B cell (primary cell): ENCODE results near the gene USP48. TPM values are rescaled to one million over a fixed set of nuclear protein-coding genes. Genes with fewer than 3 reads are reported as not detected.
A peak's percentile ranks its signal among the peaks of the same experiment; 100 is the strongest.

Source experiments
- ATAC-seq: fragments of 200-7000 bp; cut with Tn5 transposase; one replicate; pipeline ENCODE4 v1.10.0; 2021; ENCODE audit warnings: low read depth, mild to moderate bottlenecking, moderate number of reproducible peaks, moderate library complexity
- CTCF ChIA-PET: fragments of 350-600 bp; sonication (Branson Sonifier 250); formaldehyde crosslinking; loops from one replicate; lab custom pipeline; 2021; ENCODE audit warnings: antibody characterized with exemption, inconsistent platforms; lab: Charles Lee
- POLR2A ChIA-PET: fragments of 350-600 bp; sonication (Branson Sonifier 250); formaldehyde crosslinking; loops from one replicate; lab custom pipeline; 2021; ENCODE audit warnings: antibody characterized with exemption; lab: Charles Lee
- DNase-seq: peaks from one replicate; pipeline ENCODE4 v3.0.0; 2013
- H2AFZ ChIP-seq: 2 replicates; pipeline ENCODE4 v1.6.1; 2012; ENCODE audit warnings: mild to moderate bottlenecking, low read depth, low read length; ENCODE audit not compliant: insufficient read depth, poor library complexity, severe bottlenecking
- H3K27ac ChIP-seq, 2 donors: 1 replicate in 1 of 2; 2 replicates in 1 of 2; pipeline ENCODE4 v1.5.1; 2012 to 2013; ENCODE audit warnings: low read length in 2 of 2, mild to moderate bottlenecking in 2 of 2, moderate library complexity in 1 of 2
- H3K27me3 ChIP-seq, 4 experiments: fragments of 200-600 bp in 1 of 4; sonication (generic) in 1 of 4; replicated peaks in 1 of 4; 1 replicate in 2 of 4; 2 replicates in 2 of 4; pipeline versions ENCODE4 v1.6.1 to v1.7.0; 2013 to 2016; ENCODE audit warnings: low read length in 3 of 4, mild to moderate bottlenecking in 2 of 4, mixed read lengths in 1 of 4, moderate library complexity in 1 of 4; ENCODE audit not compliant: insufficient read depth in 4 of 4, control insufficient read depth in 3 of 4; ENCODE audit errors: control extremely low read depth in 1 of 4
- H3K36me3 ChIP-seq, 2 experiments: replicated peaks in 1 of 2; 1 replicate in 1 of 2; 2 replicates in 1 of 2; pipeline versions ENCODE4 v1.6.1 to v1.7.1; 2013; ENCODE audit warnings: low read length in 1 of 2; ENCODE audit not compliant: insufficient read depth in 2 of 2, control insufficient read depth in 1 of 2; ENCODE audit errors: control extremely low read depth in 1 of 2, extremely low read depth in 1 of 2
- H3K4me1 ChIP-seq, 2 donors: fragments of 200-600 bp in 1 of 2; sonication (generic) in 1 of 2; 1 replicate in 1 of 2; 2 replicates in 1 of 2; pipeline versions ENCODE4 v1.5.1 to v1.6.1; 2013 to 2017; ENCODE audit warnings: low read length in 2 of 2; ENCODE audit not compliant: control insufficient read depth in 2 of 2, insufficient read depth in 2 of 2
- H3K4me2 ChIP-seq: replicated peaks from 2 replicates; pipeline ENCODE3; 2012; ENCODE audit warnings: mild to moderate bottlenecking, low read depth, low read length; ENCODE audit not compliant: poor library complexity, severe bottlenecking
- H3K4me3 ChIP-seq, 5 experiments: fragments of 200-600 bp in 1 of 5; sonication (generic) in 1 of 5; 1 replicate in 3 of 5; 2 replicates in 2 of 5; pipeline versions ENCODE4 v1.5.1 to v1.7.0; 2011 to 2016; ENCODE audit warnings: low read length in 4 of 5, mild to moderate bottlenecking in 4 of 5, low read depth in 2 of 5, control low read depth in 1 of 5, moderate library complexity in 1 of 5; ENCODE audit not compliant: insufficient read depth in 1 of 5; ENCODE audit errors: control extremely low read depth in 1 of 5, extremely low read depth in 1 of 5
- H3K79me2 ChIP-seq: fragments of 200-600 bp; sonication (generic); one replicate; pipeline ENCODE4 v1.6.0; 2016; ENCODE audit warnings: low read length; ENCODE audit not compliant: control insufficient read depth, insufficient read depth
- H3K9ac ChIP-seq: fragments of 200-600 bp; sonication (generic); 2 replicates; pipeline ENCODE4 v1.6.1; 2017; ENCODE audit warnings: mild to moderate bottlenecking, low read length, moderate library complexity
- H3K9me3 ChIP-seq, 3 donors: one replicate each; pipeline versions ENCODE4 v1.6.1 to v1.7.1; 2013; ENCODE audit warnings: low read length in 2 of 3; ENCODE audit not compliant: control insufficient read depth in 2 of 3, insufficient read depth in 1 of 3; ENCODE audit errors: control extremely low read depth in 1 of 3
- H4K20me1 ChIP-seq: 2 replicates; pipeline ENCODE4 v1.6.0; 2012; ENCODE audit warnings: mild to moderate bottlenecking, low read length; ENCODE audit not compliant: insufficient read depth, control insufficient read depth, poor library complexity, severe bottlenecking
- H3K27ac Mint-ChIP-seq: one replicate; pipeline ENCODE4 v1.8.0; 2021; ENCODE audit warnings: mixed read lengths
- H3K27me3 Mint-ChIP-seq: one replicate; pipeline ENCODE4 v1.8.0; 2021; ENCODE audit warnings: mixed read lengths
- H3K4me1 Mint-ChIP-seq: one replicate; pipeline ENCODE4 v1.8.0; 2021; ENCODE audit warnings: mixed read lengths
- H3K4me3 Mint-ChIP-seq: one replicate; pipeline ENCODE4 v1.8.0; 2021; ENCODE audit warnings: mixed read lengths
- H3K9me3 Mint-ChIP-seq: one replicate; pipeline ENCODE4 v1.8.0; 2022; ENCODE audit warnings: mixed read lengths; ENCODE audit not compliant: insufficient read depth
- EZH2 ChIP-seq: IDR thresholded peaks from 2 replicates; pipeline ENCODE4 v1.6.1; 2012; ENCODE audit warnings: borderline replicate concordance, low read depth, mild to moderate bottlenecking, moderate library complexity, low read length; ENCODE audit not compliant: insufficient read depth, poor library complexity, severe bottlenecking
- WGBS: methylation state at CpG from one replicate; pipeline ENCODE4 v1.1.5; 2013; ENCODE audit warnings: missing lambda C conversion rate; ENCODE audit not compliant: insufficient coverage; 5-methylcytosine and 5-hydroxymethylcytosine counted together
- intact Hi-C: fragments of 100-400 bp; cut with micrococcal nuclease; formaldehyde crosslinking; loops from one replicate; pipeline ENCODE4 v1.10.0; 2022
- polyA plus RNA-seq: library from polyadenylated mRNA; depleted of rRNA; stranded (reverse); fragments of >200 nt; gene quantifications from 2 replicates; pipeline ENCODE4 v1.2.3, GENCODE V29; 2012
- total RNA-seq, 2 donors: library from RNA; stranded (reverse); fragments of 120-200 nt in 1 of 2; gene quantifications; 1 replicate in 1 of 2; 2 replicates in 1 of 2; pipeline versions ENCODE4 v1.2.3 to v1.2.4, GENCODE V29; 2013 to 2022
- TF ChIP-seq, protein P1 (sequence below): fragments of 200-600 bp; IDR thresholded peaks from one replicate; pipeline ENCODE4 v1.8.0; 2022; ENCODE audit warnings: antibody characterized with exemption, mild to moderate bottlenecking

The USP48 gene
- total and polyA plus RNA-seq, 2 donors (not counting 1 experiment from before 2014, with no cell fraction given), result 21.2 to 135 TPM

DNA sequence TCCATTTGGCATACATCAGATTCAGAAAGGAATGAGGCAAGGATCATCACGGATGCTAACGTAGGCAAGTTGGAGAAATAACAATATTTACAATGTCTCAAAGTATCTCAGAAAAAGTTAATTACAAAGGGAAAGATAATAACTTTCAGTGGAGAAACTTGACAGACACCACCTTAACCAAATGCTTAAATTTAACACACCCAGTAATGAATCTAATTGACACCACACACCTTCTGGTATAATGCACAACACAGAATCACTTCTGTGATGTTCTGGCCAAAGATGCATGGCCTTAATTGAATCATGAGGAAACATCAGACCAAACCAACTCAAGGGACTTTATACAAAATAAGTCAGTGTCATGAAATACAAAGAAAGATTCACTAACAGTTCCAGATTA is 23.1 kb downstream of the USP48 start:
- TF ChIP-seq, protein P1, sequence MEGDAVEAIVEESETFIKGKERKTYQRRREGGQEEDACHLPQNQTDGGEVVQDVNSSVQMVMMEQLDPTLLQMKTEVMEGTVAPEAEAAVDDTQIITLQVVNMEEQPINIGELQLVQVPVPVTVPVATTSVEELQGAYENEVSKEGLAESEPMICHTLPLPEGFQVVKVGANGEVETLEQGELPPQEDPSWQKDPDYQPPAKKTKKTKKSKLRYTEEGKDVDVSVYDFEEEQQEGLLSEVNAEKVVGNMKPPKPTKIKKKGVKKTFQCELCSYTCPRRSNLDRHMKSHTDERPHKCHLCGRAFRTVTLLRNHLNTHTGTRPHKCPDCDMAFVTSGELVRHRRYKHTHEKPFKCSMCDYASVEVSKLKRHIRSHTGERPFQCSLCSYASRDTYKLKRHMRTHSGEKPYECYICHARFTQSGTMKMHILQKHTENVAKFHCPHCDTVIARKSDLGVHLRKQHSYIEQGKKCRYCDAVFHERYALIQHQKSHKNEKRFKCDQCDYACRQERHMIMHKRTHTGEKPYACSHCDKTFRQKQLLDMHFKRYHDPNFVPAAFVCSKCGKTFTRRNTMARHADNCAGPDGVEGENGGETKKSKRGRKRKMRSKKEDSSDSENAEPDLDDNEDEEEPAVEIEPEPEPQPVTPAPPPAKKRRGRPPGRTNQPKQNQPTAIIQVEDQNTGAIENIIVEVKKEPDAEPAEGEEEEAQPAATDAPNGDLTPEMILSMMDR, result no peak
- no peak for TF ChIP-seq EZH2
- Mint-ChIP-seq H3K27ac (peak overlapping the region; percentile 78), H3K27me3 (no peaks in the 10 kb centered on the region), H3K4me3 (peak overlapping the region; percentile 10), H3K9me3 (no peaks in the 10 kb centered on the region), H3K4me1 (peaks cover 59% of the 10 kb centered on the region)
- no peaks in the 10 kb centered on the region for H3K27me3 ChIP-seq
- peak overlapping the region in 1 of 2 donors; percentile 38 for H3K27ac ChIP-seq
- H3K4me1 ChIP-seq, result peaks cover 34 to 46% of the 10 kb centered on the region in 2 donors
- no peak overlapping the region for H3K4me3 ChIP-seq
- ChIA-PET CTCF (no interaction called here), POLR2A (no interaction called here)
- H3K9ac ChIP-seq, result no peak overlapping the region
- H3K79me2 ChIP-seq, result peaks cover 95% of the 10 kb centered on the region
- peaks cover 55% of the 10 kb centered on the region for H4K20me1 ChIP-seq
- WGBS, result no CpG with 5 or more reads among the region's 2 CpGs
- DNase-seq (no peak), ATAC-seq (no peak)
- H3K9me3 ChIP-seq, result peaks cover 0 to 4% (median 0%) of the 10 kb centered on the region in 3 donors
- intact Hi-C loops, result no loop called here
- H2AFZ ChIP-seq, result no peak overlapping the region
- H3K36me3 ChIP-seq, result peaks cover 1 to 16% of the 10 kb centered on the region in 2 experiments
- no peak overlapping the region for H3K4me2 ChIP-seq

DNA sequence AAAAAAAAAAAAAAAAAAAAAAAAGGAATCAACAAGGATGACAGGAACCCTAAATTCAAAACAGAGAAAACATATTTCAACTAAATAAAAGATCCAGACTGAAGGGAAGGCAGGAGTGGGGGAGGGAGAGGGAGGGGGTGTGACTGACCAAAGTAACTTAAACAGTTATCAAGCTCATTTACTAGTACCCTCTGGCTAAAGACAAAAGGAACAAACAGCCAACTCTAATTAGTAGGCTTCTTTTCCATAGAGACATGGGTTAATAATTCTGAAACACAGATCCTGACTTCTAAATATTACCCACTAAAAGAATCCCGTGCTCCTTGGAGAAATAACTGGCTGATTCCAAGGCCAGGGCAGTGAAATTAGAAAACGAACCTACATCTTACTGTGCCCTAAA is 23.8 kb downstream of the USP48 start:
- H3K4me3 ChIP-seq, result no peak overlapping the region
- peak overlapping the region; percentile 78 for H3K27ac Mint-ChIP-seq
- no peak for ATAC-seq
- no peak overlapping the region for H2AFZ ChIP-seq
- ChIA-PET CTCF (interaction anchor here (0.6 kb wide), 1 partner anchor 232 kb away, joined by 3 read pairs; no protein-coding TSS in a partner anchor), POLR2A (interaction anchor here (0.6 kb wide), 1 partner anchor 62 kb away, joined by 3 read pairs; no protein-coding TSS in a partner anchor)
- peaks cover 1 to 22% of the 10 kb centered on the region in 2 experiments for H3K36me3 ChIP-seq
- H3K27ac ChIP-seq, result no peak overlapping the region
- peaks cover 34 to 40% of the 10 kb centered on the region in 2 donors for H3K4me1 ChIP-seq
- H3K79me2 ChIP-seq, result peaks cover 95% of the 10 kb centered on the region
- H3K9me3 ChIP-seq, result peaks cover 0 to 4% (median 0%) of the 10 kb centered on the region in 3 donors
- no peak for DNase-seq
- intact Hi-C loops, result no loop called here
- no peaks in the 10 kb centered on the region for H3K9me3 Mint-ChIP-seq
- H3K27me3 ChIP-seq, result no peaks in the 10 kb centered on the region
- no CpG with 5 or more reads among the region's 2 CpGs for WGBS
- no peak for TF ChIP-seq EZH2
- TF ChIP-seq, protein P1, result no peak
- no peak overlapping the region for H3K4me3 Mint-ChIP-seq
- H3K27me3 Mint-ChIP-seq, result no peaks in the 10 kb centered on the region
- peaks cover 49% of the 10 kb centered on the region for H4K20me1 ChIP-seq
- H3K4me1 Mint-ChIP-seq, result peaks cover 53% of the 10 kb centered on the region
- H3K4me2 ChIP-seq, result no peak overlapping the region
- H3K9ac ChIP-seq, result no peak overlapping the region
